ENCODE measurements around the gene NPLOC4.
"Not testable (repeated sequence)": the region's sequence is repeated elsewhere in the genome, so short reads cannot be mapped to it uniquely, and the experiment has no call there.

NPLOC4 gene

DNA sequence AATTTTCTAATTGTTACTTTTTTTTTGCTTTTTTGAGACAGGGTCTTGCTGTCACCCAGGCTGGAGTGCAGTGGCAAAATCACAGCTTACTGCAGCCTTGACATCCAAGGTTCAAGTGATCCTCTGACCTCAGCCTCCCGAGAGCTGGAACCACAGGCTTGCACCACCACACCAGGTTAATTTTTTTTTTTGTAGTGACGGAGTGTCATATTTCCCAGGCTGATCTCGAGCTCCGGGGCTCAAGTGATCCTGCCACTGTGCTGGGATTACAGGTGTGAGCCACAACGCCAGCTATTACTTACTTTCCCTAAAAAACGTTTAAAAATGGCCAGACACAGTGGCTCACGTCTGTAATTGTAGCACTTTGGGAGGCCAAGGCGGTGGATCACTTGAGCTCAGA is 6.6 kb downstream of the NPLOC4 start:
- no peak overlapping the region for H3K4me3 ChIP-seq (ENCODE audit: low read depth in 1 of 2, low read length in 2 of 2)
- H3K9ac ChIP-seq (ENCODE audit: low read depth, low read length): no peak overlapping the region
- H3K9me3 ChIP-seq (ENCODE audit: insufficient read depth, low read length, severe bottlenecking): no peaks in the 10 kb centered on the region
- H4K20me1 ChIP-seq (ENCODE audit: insufficient read depth, low read length): peaks cover 23% of the 10 kb centered on the region; the same call in 1 of the 2 replicates
- no peaks in the 10 kb centered on the region for H3K27me3 ChIP-seq (ENCODE audit: insufficient read depth, low read length, poor library complexity)
- no peak for DNase-seq
- H3K4me2 ChIP-seq (ENCODE audit: insufficient read depth, low read length): no peak overlapping the region
- H2AFZ ChIP-seq (ENCODE audit: low read depth, low read length): no peak overlapping the region
- peaks cover 14% of the 10 kb centered on the region for H3K4me1 ChIP-seq (ENCODE audit: insufficient read depth, low read length)
- peaks cover 72% of the 10 kb centered on the region for H3K79me2 ChIP-seq (ENCODE audit: insufficient read depth, low read length)
- peaks cover 60% of the 10 kb centered on the region for H3K36me3 ChIP-seq (ENCODE audit: insufficient read depth, low read length)
- no peak overlapping the region for H3K27ac ChIP-seq (ENCODE audit: low read length)
- no peak for TF ChIP-seq CTCF (IDR thresholded peaks at IDR 0.05; ENCODE audit: borderline replicate concordance, extremely low read depth, low read length, poor library complexity, severe bottlenecking)
- TF ChIP-seq EZH2 (IDR thresholded peaks at IDR 0.05; ENCODE audit: borderline replicate concordance, low read depth, low read length, severe bottlenecking): no peak
- ATAC-seq (ENCODE audit: insufficient read depth, low read depth): no peak

- Histone ChIP-seq H3K9ac (ENCODE audit: low read depth, low read length) (no peak overlapping the region), H3K36me3 (ENCODE audit: insufficient read depth, low read length) (peaks cover 79% of the 10 kb centered on the region), H3K4me3 (ENCODE audit: low read depth in 1 of 2, low read length in 2 of 2) (no peak overlapping the region), H3K27me3 (ENCODE audit: insufficient read depth, low read length, poor library complexity) (no peaks in the 10 kb centered on the region), H2AFZ (ENCODE audit: low read depth, low read length) (no peak overlapping the region), H3K4me1 (ENCODE audit: insufficient read depth, low read length) (no peaks in the 10 kb centered on the region), H3K4me2 (ENCODE audit: insufficient read depth, low read length) (no peak overlapping the region), H3K9me3 (ENCODE audit: insufficient read depth, low read length, severe bottlenecking) (no peaks in the 10 kb centered on the region), H3K27ac (ENCODE audit: low read length) (no peak overlapping the region), H3K79me2 (ENCODE audit: insufficient read depth, low read length) (peaks cover 57% of the 10 kb centered on the region), H4K20me1 (ENCODE audit: insufficient read depth, low read length) (peaks cover 19% of the 10 kb centered on the region; the same call in 1 of the 2 replicates)
- DNase-seq (no peak), ATAC-seq (ENCODE audit: insufficient read depth, low read depth) (no peak)
- TF ChIP-seq CTCF (IDR thresholded peaks at IDR 0.05; ENCODE audit: borderline replicate concordance, extremely low read depth, low read length, poor library complexity, severe bottlenecking) (no peak), EZH2 (IDR thresholded peaks at IDR 0.05; ENCODE audit: borderline replicate concordance, low read depth, low read length, severe bottlenecking) (no peak)
These were observed 15.3 kb downstream of the NPLOC4 start for GRCh38 chr17:81621494-81622130.

DNA sequence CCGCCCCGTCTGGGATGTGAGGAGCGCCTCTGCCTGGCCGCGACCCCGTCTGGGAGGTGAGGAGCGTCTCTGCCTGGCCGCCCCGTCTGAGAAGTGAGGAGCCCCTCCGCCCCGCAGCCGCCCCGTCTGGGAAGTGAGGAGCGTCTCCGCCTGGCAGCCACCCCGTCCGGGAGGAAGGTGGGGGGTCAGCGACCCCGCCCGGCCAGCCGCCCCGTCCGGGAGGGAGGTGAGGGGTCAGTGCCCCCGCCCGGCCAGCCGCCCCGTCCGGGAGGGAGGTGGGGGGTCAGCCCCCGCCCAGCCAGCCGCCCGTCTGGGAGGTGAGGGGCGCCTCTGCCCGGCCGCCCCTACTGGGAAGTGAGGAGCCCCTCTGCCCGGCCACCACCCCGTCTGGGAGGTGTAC is 18.6 kb downstream of the NPLOC4 start:
- not testable (repeated sequence) for H3K4me3 ChIP-seq (ENCODE audit: low read depth in 1 of 2, low read length in 2 of 2); H3K27me3 ChIP-seq (ENCODE audit: insufficient read depth, low read length, poor library complexity); H3K4me2 ChIP-seq (ENCODE audit: insufficient read depth, low read length); H3K9ac ChIP-seq (ENCODE audit: low read depth, low read length); H3K4me1 ChIP-seq (ENCODE audit: insufficient read depth, low read length); H3K27ac ChIP-seq (ENCODE audit: low read length); H2AFZ ChIP-seq (ENCODE audit: low read depth, low read length); H3K9me3 ChIP-seq (ENCODE audit: insufficient read depth, low read length, severe bottlenecking); DNase-seq; ATAC-seq (ENCODE audit: insufficient read depth, low read depth)
- Histone ChIP-seq H4K20me1 (ENCODE audit: insufficient read depth, low read length) (peaks cover 29% of the 10 kb centered on the region; the same call in 1 of the 2 replicates), H3K79me2 (ENCODE audit: insufficient read depth, low read length) (peaks cover 67% of the 10 kb centered on the region), H3K36me3 (ENCODE audit: insufficient read depth, low read length) (peaks cover 75% of the 10 kb centered on the region)

GRCh38 chr17:81616877-81617276 is 20.0 kb downstream of the NPLOC4 start:
- H3K27ac ChIP-seq (ENCODE audit: low read length): no peak overlapping the region
- no peaks in the 10 kb centered on the region for H3K4me1 ChIP-seq (ENCODE audit: insufficient read depth, low read length)
- H3K4me3 ChIP-seq (ENCODE audit: low read depth in 1 of 2, low read length in 2 of 2): no peak overlapping the region
- no peak overlapping the region for H2AFZ ChIP-seq (ENCODE audit: low read depth, low read length)
- no peaks in the 10 kb centered on the region for H3K9me3 ChIP-seq (ENCODE audit: insufficient read depth, low read length, severe bottlenecking)
- TF ChIP-seq CTCF (IDR thresholded peaks at IDR 0.05; ENCODE audit: borderline replicate concordance, extremely low read depth, low read length, poor library complexity, severe bottlenecking) (no peak), EZH2 (IDR thresholded peaks at IDR 0.05; ENCODE audit: borderline replicate concordance, low read depth, low read length, severe bottlenecking) (no peak)
- no peak for DNase-seq
- H3K9ac ChIP-seq (ENCODE audit: low read depth, low read length): no peak overlapping the region
- no peaks in the 10 kb centered on the region for H3K27me3 ChIP-seq (ENCODE audit: insufficient read depth, low read length, poor library complexity)
- ATAC-seq (ENCODE audit: insufficient read depth, low read depth): no peak
- H4K20me1 ChIP-seq (ENCODE audit: insufficient read depth, low read length): peaks cover 38% of the 10 kb centered on the region
- peaks cover 75% of the 10 kb centered on the region for H3K36me3 ChIP-seq (ENCODE audit: insufficient read depth, low read length)
- peaks cover 76% of the 10 kb centered on the region for H3K79me2 ChIP-seq (ENCODE audit: insufficient read depth, low read length)
- no peak overlapping the region for H3K4me2 ChIP-seq (ENCODE audit: insufficient read depth, low read length)

Measured in DND-41 (cell line).